GM21390 (cell line): ENCODE results near the gene SULT4A1.

Source experiments
- ATAC-seq: cut with Tn5 transposase; IDR thresholded peaks from one replicate; pipeline ENCODE4 v1.9.1; 2021; ENCODE audit not compliant: unreplicated experiment

The SULT4A1 gene

DNA sequence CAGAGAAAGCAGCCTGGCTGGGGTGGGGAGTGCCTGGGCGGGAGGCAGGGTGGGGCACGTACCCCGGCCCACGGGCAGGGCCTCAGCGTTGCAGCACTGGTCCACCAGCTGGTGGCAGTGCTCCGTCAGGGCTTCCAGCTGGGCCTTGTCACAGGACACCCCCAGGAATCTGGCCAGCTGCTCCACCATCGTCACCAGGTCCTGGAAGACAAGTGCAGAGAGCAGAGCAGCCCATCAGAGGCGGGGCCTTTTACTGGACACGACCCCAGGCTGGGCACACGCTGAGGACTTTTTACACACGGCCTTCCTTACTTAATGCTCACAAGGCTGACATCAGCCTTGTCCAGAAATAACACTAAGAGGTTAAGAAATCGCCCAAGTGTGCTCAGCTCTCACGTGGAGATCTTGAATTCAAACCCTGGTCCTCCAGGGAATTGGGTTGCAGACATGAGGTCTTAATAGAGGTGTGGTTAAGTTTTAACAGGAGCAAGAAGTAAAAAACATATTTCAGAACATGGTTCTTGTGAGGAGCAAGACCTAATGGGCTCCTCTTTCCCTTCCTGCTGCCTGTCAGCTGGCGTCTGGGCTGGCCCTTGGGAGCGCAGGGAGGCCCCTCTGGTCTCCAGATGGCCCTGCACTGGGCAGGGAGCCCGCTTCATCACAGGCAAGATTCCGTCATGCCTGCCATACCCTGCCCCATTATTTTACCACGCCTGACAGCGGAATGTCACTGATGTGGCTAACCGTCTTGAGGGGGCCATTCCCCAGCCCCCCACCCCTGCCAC is 33.1 kb downstream of the SULT4A1 start:
- no peak for ATAC-seq

DNA sequence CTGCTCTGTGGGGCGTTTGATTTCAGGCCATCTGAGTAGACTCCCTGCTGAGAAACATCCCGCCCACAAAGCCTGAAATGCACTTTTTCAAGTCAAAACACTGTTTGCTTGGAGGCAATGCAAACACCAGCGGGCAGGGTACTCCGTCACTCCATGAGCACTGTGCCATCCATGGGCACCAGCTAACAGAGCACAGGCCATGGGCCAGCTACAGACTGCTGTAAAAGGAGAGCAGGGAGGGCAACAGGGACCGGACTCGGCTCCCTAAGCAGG is 33.7 kb downstream of the SULT4A1 start:
- ATAC-seq, result no peak

DNA sequence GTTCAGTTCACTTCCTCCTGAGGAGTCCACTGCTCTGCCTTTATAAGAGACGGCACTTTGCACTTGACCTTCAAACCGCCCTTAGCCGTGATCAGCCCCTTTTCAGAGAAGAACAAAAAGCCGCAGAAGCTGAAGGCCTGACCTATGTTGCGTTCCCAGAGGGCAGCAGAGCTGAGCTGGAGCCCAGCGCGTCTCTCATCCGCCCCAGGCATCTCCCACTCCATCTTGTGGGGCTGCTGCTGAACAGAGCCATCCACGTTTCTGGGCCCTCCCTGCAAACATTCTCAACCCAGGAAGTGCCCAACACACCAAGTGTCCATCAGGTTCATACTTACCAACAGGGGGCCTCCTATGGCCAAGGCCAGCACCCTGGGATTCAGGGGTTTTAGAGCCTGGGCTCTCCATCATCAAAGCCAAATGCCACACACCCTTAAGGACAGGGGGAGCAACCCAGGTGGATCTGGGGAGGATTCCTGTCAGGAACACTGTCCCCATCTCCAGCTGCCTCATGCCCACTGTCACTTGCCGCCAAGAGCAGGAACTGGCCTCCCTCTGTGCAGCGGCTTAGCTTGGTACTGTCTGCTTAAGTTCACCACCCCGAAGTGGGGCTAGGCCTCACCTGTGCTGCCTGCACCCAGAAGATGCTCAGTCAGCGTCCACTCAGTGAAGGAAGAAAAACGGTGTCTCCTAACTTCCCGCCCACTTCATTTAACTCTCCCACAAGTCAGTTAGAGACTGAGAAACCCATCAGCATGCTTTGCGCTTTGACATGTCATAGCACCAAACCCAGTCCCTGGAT is 34.2 kb downstream of the SULT4A1 start:
- no peak for ATAC-seq

DNA sequence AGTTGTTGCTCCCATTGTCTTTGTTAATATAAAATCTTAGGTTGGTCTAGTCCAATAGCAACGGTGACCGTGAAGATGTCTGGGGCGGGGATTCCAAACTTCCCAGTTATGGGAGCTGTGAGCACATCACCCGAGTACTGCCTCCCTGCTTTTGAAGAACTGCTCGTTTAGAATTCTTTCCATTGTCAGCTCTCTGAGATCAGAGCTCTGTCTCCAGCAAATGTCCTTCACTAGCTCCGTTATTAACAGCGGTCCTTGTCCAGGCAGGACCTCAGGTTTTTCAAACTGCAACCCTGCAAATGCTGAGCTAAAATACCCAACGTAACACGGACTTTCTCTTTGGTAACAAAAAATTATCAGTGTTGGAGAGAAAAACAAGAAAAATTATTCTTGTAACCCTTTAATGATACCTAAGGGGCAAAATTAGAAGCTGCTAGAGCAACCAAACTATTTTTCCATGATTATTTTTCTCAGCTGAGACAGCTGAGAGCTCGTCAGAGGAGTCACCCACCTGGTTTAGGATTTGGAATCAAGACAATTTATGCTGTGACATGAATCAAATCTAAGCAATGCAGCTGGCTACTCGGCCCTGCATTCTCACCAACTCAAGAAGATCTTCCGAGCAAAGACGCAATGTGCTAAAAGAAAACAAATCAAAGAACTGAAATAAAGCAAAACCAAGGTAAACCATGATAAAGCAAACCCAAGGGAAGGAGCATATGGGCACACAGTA is 35.1 kb downstream of the SULT4A1 start:
- no peak for ATAC-seq

DNA sequence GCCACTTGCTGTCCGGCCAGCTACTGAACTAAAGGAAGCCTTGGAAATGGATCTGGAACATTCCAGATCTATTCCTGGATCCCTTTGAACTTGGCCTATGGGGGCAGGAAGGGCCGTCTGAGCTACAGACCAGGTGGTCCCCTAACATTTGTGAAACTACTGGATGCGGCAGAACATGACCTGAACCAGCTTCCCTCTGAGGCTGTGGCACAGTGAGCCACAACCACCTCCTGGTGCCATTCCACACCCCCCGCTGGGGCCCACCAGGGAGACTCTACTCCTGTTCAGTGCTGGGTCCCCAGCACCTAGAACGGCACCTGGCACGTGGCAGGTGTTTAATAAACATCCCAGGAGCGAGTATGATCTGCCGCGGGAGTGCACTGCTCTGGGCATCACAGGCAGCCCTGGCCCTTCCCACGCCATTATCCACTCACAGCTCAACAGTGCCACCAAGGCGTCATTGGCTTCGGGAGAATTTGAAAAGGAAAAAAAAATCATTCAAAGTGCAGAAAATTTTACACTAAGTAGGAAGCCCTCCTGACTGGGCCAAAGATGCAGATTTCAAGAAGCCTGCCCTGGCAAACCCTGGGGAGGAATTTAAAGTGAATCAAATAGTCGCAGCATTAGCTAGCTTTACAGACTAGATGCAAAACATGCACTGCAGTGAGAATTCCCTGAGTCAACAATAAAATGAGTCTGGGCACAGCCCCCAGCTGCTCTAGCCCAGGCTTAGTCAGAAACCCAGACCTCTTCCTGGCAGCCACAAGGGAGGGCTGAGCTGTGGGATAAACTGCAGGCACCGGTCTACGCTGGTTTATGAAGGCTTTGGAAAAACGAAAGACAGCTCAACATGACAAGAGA is 35.9 kb downstream of the SULT4A1 start:
- ATAC-seq, result no peak

DNA sequence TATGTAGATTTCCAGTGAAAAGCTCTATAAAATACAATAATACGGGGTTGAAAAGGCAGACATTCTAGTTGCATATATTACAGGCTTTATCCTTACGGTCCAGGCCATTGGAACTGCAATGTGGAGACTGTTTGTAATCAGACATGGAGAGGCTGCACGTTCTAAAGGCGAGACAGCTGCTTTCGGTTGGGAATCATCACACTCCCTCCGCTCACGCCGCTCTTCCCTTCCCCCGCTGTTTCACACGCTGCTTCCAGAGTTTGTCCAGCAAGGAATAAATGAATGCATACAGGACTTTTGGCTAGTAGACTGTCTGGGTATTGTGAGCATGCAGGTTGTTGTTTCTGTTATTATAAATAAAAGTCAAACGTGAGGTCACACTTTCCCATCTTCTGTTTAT is 36.7 kb downstream of the SULT4A1 start:
- ATAC-seq, result no peak

DNA sequence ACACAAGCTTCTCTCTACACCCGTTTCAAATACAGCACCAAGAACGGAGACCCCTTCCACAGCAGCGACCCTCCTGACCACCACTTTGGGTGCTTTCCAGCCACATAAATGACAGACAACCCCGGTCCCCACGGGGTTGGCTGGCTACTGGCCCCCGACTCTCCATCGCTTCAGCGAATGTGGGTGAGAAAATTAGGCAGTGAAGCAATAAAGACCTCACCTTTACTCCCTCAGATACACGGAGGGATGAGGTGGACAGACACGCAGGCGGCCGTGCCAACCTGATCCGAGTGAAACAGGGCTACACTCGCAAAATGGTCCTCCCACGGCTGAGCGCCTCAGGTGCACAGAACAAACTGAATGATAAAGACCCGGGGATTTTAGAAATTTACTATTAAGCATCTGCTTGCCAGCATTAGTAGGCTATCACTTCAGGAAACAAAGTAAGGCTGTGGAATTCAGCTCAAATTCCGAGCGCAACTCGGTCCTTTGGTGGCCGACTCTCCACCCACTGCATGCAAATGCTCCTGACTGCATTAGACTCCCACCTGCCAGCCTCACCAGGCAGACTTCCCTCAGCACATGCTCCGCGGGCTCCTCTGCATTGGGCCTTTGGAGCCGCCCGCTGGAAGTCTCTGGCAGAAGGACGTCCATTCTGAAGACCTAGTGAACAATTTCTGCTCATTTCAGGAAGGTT is 37.4 kb downstream of the SULT4A1 start:
- no peak for ATAC-seq

DNA sequence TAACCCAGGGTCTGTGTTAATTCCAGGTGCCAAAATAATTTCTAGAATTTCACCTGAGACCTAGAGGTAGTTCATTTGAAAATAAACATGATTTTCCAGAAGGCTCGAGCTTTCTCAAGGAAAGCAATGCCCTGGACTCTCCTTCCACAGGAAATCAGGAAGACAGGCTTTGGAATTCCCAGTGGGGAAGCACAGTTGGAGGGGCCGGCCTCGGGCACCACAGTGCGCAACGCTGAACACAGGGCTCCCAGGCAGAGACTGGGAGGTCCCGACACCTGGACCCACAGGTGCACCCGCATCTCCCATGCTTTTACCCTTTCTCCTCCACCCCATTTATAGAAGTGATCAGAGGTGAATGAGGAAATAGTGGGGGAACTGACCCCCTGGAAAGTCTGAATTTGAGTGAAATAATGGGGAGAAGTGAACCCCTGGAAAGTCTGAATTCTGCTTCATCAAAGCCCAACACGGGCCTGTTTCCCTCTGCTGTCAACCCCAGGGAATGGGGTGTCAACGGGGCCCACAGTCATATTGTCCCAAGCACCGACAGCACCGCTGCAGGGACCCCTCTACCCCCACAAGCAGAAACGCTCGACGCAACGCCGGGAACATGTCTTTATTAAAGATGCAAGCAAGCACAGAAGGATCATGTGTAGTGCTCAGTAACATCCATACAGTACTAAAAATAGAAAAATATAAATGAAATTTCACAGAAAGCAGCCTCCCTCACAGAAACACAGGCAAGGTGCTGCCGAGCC is 38.2 kb downstream of the SULT4A1 start:
- ATAC-seq, result no peak

DNA sequence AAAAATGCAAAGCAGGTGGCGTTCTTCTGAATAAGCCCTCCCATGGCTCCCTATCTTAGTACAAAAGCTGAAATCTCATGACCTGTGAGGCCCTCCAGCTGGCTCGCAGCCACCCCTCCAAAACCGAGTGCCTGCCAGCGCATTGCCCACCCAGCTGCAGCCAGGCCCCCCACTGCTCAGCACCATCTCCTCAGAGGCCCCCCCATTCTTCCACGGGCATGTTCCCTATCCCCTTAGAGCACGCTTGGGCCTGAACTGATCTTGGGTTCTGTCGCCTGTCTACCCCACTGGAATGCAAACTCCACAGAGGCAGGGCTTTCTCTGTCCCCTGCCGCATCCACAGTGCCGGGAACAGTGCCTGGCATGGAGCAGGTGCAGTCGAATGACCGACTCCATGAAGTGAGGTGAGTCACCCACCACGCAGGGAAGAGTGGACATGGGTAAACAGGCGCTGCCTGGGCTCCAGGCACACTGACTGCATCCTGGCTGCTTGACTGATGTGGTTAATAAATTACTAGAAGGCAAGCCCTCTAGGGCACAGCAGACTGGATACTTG is 38.9 kb downstream of the SULT4A1 start:
- no peak for ATAC-seq

DNA sequence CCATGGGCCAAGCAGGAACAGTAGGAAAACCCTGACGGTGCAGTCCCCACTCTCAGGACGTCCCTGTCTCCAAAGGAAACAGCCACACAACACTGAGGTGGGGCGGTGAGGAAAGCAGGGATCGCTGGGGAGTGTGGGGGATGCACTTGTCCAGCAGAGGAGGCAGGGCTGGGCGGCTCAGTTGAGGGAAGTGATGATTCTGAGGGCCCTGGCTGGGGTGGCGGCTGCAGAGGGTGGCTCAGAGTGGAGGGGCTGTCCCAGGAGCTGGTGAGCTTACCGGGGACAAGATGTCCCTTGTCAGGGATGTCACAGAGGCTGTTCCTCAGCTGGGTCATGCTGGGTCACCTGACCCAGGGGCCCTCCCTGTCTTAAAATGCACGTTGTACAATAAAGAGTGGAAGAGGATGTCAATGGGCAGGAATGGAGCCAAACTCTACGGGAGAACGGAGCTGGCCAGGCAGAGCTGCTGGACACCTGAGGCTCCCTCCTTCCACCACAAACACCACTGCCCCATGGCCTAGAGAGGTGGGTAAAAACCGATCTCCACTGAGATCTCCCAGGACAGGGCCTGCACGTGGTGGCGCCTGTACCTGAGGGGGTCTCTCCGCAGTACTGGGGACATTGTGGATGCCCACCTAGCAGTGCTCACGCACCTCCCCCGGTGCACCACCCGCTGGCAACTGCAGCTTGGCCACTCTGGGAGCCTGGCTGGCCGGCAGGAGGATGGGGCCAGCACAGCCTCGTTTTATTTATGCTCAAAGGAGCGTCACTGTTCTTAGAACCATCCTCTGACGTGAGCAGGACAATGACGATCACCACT is 40.5 kb downstream of the SULT4A1 start:
- ATAC-seq, result no peak

DNA sequence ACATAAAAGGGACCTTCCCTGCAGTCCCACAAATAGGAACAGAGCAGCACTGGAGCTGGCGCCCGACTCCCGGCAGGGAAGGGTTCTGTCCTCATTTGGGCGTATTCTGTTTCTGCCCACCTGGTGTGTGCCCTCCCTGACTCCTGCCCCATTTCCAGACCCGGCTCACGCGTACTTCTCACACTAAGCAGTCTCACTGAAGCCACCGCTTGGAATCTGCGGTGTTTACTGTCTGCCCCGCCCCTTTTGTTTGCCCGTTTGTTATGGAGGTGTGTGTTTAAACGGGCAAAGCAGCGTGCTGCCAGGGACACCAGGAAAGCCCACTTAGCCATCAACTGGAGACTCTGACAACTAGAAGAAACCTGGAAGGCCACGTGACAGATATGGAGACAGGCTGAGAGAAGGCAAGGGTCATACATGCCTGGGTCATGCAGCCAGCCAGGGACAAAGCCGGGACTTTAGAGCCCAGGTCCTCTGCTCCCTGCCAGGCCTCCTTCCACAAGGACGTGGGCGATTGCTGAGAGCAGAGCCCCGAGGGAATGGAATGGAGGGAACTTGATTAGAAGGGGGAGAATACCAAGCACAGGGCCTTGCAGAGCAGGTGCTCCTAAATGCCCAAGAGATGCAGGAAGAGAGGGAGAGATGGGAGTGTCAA is 41.5 kb downstream of the SULT4A1 start:
- ATAC-seq, result no peak

DNA sequence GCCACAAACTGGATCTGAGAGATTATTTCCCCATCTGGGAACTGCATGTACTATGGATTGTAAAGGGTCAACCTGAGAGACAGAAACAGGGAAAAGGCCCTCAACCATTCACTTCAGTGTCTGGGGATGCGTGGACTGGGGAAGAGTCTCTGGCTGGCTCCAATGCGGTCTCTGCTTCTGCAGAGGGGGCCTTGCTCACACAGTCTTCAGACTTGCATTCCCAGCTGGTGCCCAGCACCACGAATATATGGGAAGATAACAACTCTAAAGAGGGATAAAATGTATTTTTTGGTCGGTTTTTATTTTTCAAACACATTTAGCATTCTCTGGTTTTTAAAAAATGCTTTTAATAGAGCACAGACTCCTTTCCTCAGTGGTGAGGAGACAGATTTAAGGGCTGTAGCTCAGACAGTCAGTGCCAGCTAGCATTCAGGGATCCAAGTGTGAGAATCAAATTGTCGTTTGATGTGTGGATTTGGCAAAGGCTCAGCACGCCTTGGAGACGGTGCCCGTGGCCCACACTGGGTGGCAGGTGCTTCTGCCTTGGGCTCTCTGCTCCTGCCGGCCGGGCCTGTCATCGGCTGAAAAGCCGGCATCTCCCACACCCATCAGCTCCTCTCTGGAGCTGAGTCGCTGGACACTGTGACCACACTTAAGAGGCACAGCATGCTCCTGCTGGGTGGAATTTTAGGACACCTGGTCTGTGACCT is 42.2 kb downstream of the SULT4A1 start:
- no peak for ATAC-seq

DNA sequence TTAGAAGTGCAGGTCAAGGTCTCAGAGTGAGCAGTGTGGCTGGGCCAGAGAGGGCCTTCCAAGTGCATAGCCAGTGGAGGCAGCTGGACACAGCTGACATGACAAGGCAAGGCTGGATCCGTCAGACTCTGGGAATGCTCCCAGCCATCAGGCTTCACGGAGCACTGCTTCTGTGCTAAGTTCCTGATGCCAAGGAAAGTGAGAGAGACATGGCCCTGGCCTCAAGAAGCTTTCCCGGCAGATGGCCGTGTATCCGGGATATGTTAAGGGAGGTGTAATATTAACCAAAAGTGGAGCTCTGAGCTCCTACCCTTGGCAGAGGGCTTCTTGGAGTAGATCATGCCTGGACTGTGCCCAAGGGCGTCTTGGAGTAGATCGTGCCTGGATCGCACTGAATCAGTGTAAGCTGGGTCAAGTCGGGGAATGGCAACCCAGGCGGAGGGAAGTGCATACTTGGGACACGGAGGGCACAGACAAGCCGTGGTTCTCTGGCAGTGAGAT is 42.8 kb downstream of the SULT4A1 start:
- ATAC-seq, result no peak

DNA sequence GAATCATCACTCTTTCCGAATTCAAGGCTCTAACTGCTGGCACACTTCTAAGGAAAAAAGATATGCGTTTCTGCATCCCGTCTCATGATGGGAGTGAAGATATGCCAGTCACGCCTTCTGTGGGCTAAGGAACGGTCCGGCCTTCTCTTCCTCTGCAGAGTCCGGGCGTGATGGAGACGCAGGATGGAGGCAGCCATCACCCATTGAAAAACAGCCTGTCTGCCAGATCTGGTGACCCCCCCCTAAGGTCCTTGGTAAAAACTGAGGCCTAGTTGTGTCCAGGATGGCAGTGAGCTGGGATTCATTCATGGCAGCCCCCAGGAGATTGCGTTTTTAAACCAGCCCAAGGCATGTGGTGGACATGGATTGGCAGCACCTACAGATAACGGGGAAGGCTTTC is 43.3 kb downstream of the SULT4A1 start:
- ATAC-seq, result no peak

DNA sequence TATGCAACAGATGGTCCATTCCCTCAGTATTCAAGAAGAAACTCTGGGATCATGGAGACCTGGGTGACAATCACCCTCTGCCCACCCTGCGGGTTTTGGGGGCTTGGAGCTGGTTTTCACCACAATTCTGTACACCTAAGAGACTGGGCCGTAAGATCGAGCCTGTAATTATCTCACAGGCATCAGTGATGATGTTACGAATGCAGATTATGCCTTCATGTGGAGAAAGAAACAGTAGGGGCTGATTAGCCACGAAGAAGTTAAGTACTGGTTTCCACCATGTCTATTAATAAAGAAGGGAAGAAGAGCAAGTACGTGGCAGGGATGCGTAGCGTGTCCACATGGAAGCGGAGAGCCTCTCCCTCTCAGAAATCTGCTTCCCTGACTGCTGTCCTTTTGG is 44.9 kb downstream of the SULT4A1 start:
- ATAC-seq, result no peak

DNA sequence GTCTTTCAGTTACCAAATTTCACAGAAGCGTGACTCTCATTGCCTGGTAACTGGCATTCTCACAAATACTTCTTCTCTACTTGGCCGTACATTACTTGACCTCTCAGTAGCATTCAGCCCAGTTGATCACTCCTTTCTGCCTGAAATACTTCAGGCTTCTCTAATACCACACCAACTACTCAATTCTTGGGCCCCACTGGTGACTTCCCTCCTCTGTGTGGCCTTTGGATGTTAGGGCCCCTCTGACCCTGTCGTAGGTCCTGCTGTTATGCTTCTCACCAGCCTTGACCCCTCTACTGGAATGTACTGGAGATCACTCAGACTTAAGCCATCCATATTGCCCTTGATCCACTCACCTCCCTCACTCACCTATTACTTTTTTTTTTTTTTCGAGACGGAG is 48.0 kb downstream of the SULT4A1 start:
- ATAC-seq, result no peak

DNA sequence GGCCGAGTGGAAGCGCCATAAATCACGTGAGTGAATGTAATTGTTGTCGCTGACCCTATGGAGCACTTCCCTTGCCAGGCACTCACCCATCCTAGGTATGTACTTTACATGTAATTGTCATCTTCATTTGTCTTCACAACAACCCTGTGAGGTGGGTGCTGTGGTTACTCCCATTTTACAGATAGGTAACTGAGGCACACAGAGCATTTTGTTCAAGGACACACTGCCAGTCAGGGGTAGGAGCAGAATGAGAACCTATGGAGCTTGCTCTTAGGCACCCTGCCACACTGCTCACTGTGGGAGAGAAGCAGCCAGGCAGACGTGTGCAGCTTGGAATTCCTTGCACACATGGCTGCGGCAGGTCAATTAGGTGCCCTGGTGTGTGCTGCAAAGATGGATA is 49.4 kb downstream of the SULT4A1 start:
- no peak for ATAC-seq
